Mesodermal cell (in vitro differentiated cells): ENCODE results near the gene C16orf95.
"Not testable (repeated sequence)": the region's sequence is repeated elsewhere in the genome, so short reads cannot be mapped to it uniquely, and the experiment has no call there.

ENCODE experiments used
- H3K27ac ChIP-seq: 2 replicates; pipeline ENCODE4 v1.7.0; 2013; ENCODE audit warnings: mild to moderate bottlenecking, low read depth, low read length, moderate library complexity; ENCODE audit not compliant: severe bottlenecking
- H3K36me3 ChIP-seq: 2 replicates; pipeline ENCODE4 v1.7.1; 2013; ENCODE audit warnings: mild to moderate bottlenecking, low read length, moderate library complexity; ENCODE audit not compliant: control insufficient read depth, insufficient read depth
- H3K4me1 ChIP-seq: one replicate; pipeline ENCODE4 v1.7.1; 2013; ENCODE audit warnings: mild to moderate bottlenecking, low read length; ENCODE audit not compliant: insufficient read depth, control insufficient read depth, poor library complexity, severe bottlenecking
- H3K4me3 ChIP-seq: 2 replicates; pipeline ENCODE4 v1.7.0; 2013; ENCODE audit warnings: low read length, control low read depth, mild to moderate bottlenecking; ENCODE audit not compliant: insufficient read depth, poor library complexity, severe bottlenecking; ENCODE audit errors: extremely low read depth
- H3K9me3 ChIP-seq: 2 replicates; pipeline ENCODE4 v1.7.1; 2013; ENCODE audit warnings: mild to moderate bottlenecking, low read length, moderate library complexity; ENCODE audit not compliant: control insufficient read depth
- WGBS, 2 experiments: methylation state at CpG; one replicate each; pipeline ENCODE4 v1.1.5; 2013; ENCODE audit warnings: missing lambda C conversion rate in 2 of 2; ENCODE audit not compliant: insufficient coverage in 2 of 2; 5-methylcytosine and 5-hydroxymethylcytosine counted together

C16orf95 gene

DNA sequence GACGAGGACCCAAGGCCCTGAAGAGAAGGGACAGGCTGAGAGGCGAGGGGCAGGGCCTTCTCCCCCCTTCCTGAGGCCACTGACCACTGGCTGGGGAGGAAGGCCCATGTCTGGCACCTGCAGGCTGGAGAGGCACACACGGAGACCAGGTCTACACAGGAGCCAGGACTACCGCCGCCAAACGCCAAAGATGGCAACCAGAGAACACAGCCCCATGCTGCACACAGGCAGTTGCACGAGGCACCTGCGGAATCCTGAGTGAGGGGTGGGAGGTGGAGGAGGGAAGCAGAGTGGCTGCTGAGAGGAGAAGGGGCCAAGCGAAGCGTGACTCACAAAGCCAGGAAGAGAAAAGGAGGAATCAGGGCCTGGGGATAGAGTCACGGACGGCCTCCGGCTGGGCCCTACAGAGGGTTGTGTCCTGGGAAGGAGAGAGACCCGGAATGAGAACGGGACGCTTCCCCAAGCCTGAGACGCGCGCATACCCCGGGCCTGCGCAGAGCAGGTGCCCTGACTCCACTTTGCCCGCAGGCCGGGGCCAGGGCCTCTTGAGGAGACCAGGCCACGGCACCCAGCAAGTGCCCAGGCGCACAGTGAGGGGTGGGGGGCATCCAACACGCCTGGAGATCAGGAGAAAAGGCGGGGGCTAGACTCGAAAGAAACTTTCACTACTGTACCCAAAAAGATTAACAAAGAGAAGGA, 28.7 kb upstream of the C16orf95 start:
- H3K27ac ChIP-seq: no peak overlapping the region
- WGBS, 2 experiments: 83 to 90% methylated on average over 21 to 25 of the region's 28 CpGs
- H3K4me1 ChIP-seq: peaks cover 25% of the 10 kb centered on the region
- H3K36me3 ChIP-seq: peaks cover 47% of the 10 kb centered on the region
- no peak overlapping the region for H3K4me3 ChIP-seq
- H3K9me3 ChIP-seq: no peaks in the 10 kb centered on the region

- no peaks in the 10 kb centered on the region for H3K9me3 ChIP-seq
- H3K36me3 ChIP-seq: peaks cover 55% of the 10 kb centered on the region
- H3K27ac ChIP-seq: no peak overlapping the region
- WGBS, 2 experiments: 76 to 78% methylated on average over 6 to 8 of the region's 17 CpGs
- no peak overlapping the region for H3K4me3 ChIP-seq
- peaks cover 21% of the 10 kb centered on the region for H3K4me1 ChIP-seq
Measured at GRCh38 chr16:87344931-87345631, 27.9 kb upstream of the C16orf95 start.

- no peak overlapping the region for H3K4me3 ChIP-seq
- H3K36me3 ChIP-seq: peaks cover 63% of the 10 kb centered on the region
- H3K4me1 ChIP-seq: peaks cover 21% of the 10 kb centered on the region
- 91 to 93% methylated on average over 22 to 25 of the region's 34 CpGs for WGBS, 2 experiments
- no peak overlapping the region for H3K27ac ChIP-seq
- no peaks in the 10 kb centered on the region for H3K9me3 ChIP-seq
Measured at GRCh38 chr16:87344165-87344930, 27.2 kb upstream of the C16orf95 start.

GRCh38 chr16:87343753-87344050, 26.5 kb upstream of the C16orf95 start:
- no peak overlapping the region for H3K4me3 ChIP-seq
- no peak overlapping the region for H3K27ac ChIP-seq
- 95 to 97% methylated on average over 6 to 11 of the region's 11 CpGs for WGBS, 2 experiments
- peaks cover 21% of the 10 kb centered on the region for H3K4me1 ChIP-seq
- H3K36me3 ChIP-seq: peaks cover 64% of the 10 kb centered on the region
- H3K9me3 ChIP-seq: no peaks in the 10 kb centered on the region

DNA sequence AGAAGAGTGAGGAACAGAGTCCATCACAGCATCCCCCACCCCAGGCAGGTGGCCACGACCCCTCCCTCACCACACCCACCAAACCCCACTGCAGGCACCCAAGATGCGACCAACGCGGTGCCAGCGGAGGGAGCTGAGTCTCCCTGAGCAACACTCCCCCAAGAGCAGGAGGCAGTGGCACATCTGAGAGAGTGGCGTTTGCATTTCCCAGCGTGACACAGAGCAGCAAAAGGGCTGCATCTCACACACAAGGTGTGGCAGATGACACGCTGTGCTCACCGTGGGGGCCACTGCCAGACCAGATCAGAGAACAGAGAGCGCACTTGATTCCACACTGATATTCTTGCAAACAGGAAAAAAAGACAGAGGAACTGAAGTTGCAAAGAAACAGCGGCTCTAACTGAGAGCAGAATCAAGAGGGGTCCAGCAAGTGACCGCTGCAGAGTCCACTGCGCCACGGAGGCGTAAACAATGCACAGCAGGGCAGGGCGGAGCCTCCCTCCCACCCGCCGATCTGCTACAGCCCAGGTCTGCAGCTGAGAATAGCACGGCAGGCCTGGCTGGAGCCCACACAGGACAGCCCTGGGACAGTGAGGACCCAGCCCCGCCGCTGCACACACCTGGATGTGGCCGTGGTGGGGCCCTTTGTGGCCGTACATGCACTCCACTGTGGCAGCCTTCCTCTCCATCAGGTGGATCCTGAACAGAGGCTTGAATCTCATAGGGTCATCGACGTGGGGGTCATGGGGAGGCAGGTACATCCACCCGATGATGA, 26.0 kb upstream of the C16orf95 start:
- no peaks in the 10 kb centered on the region for H3K9me3 ChIP-seq
- H3K4me3 ChIP-seq: no peak overlapping the region
- 81 to 87% methylated on average over 21 to 24 of the region's 26 CpGs for WGBS, 2 experiments
- H3K27ac ChIP-seq: no peak overlapping the region
- peaks cover 63% of the 10 kb centered on the region for H3K36me3 ChIP-seq
- peaks cover 21% of the 10 kb centered on the region for H3K4me1 ChIP-seq

DNA sequence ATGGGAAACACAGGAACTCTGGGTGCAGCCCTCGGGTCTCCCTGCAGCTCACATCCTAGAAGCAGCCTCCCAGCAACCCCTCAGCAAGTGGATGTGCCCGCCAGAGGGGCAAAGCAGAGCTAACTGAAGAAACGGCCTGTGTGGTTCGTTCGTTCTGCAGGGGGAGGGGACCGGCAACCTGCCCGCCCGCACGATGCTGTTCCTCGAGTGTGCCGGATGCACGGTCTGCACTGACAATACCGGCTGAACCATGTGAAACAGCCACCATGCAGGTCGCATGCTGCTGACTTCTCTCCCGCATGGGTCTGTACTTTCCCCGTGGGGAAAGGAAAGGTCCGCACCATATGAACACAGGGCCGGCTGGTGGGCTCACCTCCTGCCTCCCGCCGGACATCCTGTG, 25.3 kb upstream of the C16orf95 start:
- H3K27ac ChIP-seq: no peak overlapping the region
- peaks cover 63% of the 10 kb centered on the region for H3K36me3 ChIP-seq
- no peaks in the 10 kb centered on the region for H3K9me3 ChIP-seq
- H3K4me3 ChIP-seq: no peak overlapping the region
- peaks cover 21% of the 10 kb centered on the region for H3K4me1 ChIP-seq
- 91 to 98% methylated on average over 16 to 19 of the region's 20 CpGs for WGBS, 2 experiments

DNA sequence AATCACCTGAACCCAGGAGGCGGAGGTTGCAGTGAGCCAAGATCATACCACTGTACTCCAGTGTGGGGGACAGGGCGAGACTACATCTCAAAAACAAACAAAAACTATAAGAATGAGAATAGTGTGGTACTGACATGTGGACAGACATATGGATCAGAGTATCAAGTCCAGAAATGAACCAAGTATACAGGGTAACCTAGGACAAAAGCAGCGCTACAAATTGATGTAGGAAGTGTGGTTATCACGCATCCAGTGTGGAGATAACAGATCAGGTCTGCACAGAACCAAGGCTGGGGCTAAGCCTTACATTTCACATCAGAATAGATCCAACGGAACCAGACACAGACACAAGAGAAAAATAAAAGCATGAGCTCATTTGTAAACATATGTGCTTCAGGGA, 23.0 kb upstream of the C16orf95 start:
- Histone ChIP-seq H3K27ac (no peak overlapping the region), H3K4me3 (no peak overlapping the region), H3K4me1 (peaks cover 8% of the 10 kb centered on the region), H3K36me3 (peaks cover 69% of the 10 kb centered on the region), H3K9me3 (no peaks in the 10 kb centered on the region)
- 93 to 95% methylated on average over 2 of the region's 5 CpGs for WGBS, 2 experiments

DNA sequence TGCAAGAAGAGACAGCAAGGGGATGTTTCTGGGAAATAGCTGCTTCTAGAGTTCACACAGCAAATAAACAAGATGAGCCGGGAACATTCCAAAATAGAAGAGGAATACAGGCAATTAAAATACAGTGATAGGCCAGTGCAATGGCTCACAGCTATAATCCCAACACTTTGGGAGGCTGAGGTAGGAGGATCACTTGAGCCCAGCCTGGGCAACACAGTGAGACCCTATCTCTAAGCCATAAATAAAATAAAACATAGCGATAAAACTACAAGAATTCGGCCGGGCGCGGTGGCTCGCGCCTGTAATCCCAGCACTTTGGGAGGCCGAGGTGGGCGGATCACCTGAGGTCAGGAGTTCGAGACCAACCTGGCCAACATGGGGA, 22.5 kb upstream of the C16orf95 start:
- peaks cover 73% of the 10 kb centered on the region for H3K36me3 ChIP-seq
- H3K4me1 ChIP-seq, H3K4me3 ChIP-seq, H3K27ac ChIP-seq, H3K9me3 ChIP-seq: not testable (repeated sequence)
- 97 to 98% methylated on average over 10 of the region's 11 CpGs for WGBS, 2 experiments

- Histone ChIP-seq H3K4me3 (no peak overlapping the region), H3K4me1 (no peaks in the 10 kb centered on the region), H3K27ac (no peak overlapping the region), H3K36me3 (peaks cover 77% of the 10 kb centered on the region), H3K9me3 (no peaks in the 10 kb centered on the region)
- WGBS, 2 experiments: 94 to 95% methylated on average over 11 to 13 of the region's 17 CpGs
Measured at GRCh38 chr16:87339086-87339723, 22.0 kb upstream of the C16orf95 start.

GRCh38 chr16:87338155-87338765, 21.1 kb upstream of the C16orf95 start:
- no peak overlapping the region for H3K4me3 ChIP-seq
- H3K27ac ChIP-seq: no peak overlapping the region
- H3K9me3 ChIP-seq: no peaks in the 10 kb centered on the region
- peaks cover 76% of the 10 kb centered on the region for H3K36me3 ChIP-seq
- H3K4me1 ChIP-seq: no peaks in the 10 kb centered on the region
- 97% methylated on average over 12 to 16 of the region's 18 CpGs for WGBS, 2 experiments
